ENCODE results near the gene ZNF488. TPM values are rescaled to one million over a fixed set of nuclear protein-coding genes. Genes with fewer than 3 reads are reported as not detected.

The ZNF488 gene, protein sequence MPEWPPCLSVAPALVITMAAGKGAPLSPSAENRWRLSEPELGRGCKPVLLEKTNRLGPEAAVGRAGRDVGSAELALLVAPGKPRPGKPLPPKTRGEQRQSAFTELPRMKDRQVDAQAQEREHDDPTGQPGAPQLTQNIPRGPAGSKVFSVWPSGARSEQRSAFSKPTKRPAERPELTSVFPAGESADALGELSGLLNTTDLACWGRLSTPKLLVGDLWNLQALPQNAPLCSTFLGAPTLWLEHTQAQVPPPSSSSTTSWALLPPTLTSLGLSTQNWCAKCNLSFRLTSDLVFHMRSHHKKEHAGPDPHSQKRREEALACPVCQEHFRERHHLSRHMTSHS
- total RNA-seq = 10 to 100 TPM in 3 of 4 donors, 1 to 10 TPM in 1; 4.1 to 23.5 (median 16.1) TPM

DNA sequence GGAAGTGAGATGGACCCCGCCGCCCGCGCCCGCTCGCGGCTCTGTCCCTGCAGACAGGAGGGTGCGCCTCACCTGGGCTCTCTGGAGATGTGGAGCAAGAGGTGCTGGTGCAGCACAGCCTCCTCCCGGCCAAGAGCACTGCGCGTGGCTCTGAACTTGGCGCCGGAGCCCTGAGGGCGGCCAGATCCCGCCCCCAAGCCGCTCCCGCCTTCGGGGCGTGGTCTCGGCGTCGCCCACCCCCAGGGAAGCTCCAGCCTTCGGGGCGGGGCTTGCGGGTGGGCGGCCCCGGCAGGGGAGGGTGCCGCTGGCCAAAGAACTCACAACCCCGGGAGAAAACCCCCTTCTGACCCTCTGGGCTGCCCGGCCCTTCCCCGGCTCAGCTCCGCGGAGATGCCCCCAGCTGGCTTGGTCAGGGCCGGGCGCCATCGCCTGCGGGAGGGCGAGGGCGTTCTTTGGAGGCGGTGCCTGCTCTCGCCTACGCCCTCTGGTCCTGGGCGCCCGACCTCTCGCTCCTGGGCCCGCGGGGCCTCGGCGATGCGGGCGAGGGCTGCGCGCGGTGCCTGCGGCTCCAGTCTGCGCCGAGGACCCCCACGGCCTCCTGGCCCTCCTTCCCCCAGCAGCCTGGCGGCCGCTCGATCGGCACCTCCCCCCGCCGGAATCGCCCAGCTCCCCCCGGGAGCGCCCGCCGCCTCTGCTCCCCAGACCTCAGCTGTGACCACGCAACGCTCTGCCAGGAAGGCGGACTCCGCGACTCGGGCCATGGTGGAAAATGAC lies at the start of gene ZNF488:
Gene ZNF488, minus strand, starts transcription at position 146 of the 774 bp plus-strand sequence. CDS start 15,464 bp downstream, outside the sequence.
- H3K4me1 ChIP-seq = peaks cover 3 to 18% (median 6%) of the 10 kb centered on the region in 4 donors
- TF ChIP-seq, protein P1, sequence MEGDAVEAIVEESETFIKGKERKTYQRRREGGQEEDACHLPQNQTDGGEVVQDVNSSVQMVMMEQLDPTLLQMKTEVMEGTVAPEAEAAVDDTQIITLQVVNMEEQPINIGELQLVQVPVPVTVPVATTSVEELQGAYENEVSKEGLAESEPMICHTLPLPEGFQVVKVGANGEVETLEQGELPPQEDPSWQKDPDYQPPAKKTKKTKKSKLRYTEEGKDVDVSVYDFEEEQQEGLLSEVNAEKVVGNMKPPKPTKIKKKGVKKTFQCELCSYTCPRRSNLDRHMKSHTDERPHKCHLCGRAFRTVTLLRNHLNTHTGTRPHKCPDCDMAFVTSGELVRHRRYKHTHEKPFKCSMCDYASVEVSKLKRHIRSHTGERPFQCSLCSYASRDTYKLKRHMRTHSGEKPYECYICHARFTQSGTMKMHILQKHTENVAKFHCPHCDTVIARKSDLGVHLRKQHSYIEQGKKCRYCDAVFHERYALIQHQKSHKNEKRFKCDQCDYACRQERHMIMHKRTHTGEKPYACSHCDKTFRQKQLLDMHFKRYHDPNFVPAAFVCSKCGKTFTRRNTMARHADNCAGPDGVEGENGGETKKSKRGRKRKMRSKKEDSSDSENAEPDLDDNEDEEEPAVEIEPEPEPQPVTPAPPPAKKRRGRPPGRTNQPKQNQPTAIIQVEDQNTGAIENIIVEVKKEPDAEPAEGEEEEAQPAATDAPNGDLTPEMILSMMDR (IDR thresholded peaks at IDR 0.05) = no peak
- TF ChIP-seq POLR2A (IDR thresholded peaks at IDR 0.05) = peak; percentile 84 to 94
- H3K4me3 ChIP-seq = peak within 1 kb of the TSS; percentile 46 to 88 (median 64)
- H3K27ac ChIP-seq = peak within 1 kb of the TSS; percentile 56 to 84 (median 74)
- no peaks in the 10 kb centered on the region for H3K27me3 ChIP-seq
- no peaks in the 10 kb centered on the region for H3K36me3 ChIP-seq
- peak; percentile 47 to 94 (median 91) for DNase-seq
- H3K9me3 ChIP-seq = no peaks in the 10 kb centered on the region

DNA sequence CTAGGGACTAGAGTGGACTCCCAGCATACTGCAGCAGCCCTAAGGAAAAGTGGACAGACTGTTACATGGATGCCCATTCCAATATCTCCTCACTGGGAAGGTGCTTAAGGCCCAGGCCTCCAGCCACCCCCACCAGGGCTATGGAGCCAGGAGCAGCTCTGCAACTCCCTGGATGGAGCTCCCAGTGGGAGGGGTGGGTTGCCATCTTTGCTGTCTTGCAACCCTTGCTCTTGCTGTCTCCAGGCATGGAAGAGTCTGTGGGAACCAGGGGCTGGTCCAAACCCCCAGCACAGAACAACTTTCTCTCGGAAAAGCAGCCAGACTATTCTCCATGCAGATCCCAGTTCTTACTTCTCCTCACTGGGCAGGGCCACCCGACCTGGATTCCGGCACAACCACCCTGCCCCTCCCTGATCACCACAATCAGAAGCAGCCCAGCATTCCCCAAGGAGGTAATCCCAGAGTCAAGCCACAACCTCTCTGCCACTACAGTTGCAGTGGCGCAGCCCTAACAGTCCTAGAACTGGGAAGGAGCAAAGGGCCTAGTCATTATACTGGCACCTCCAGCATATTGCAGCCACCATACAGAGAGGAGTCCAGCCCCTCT lies 41.8 kb upstream of the ZNF488 start:
- DNase-seq = peak; percentile 6 to 27 (median 21)
- Histone ChIP-seq H3K4me3 (no peak overlapping the region), H3K9me3 (no peaks in the 10 kb centered on the region), H3K4me1 (no peaks in the 10 kb centered on the region), H3K27ac (no peak overlapping the region), H3K36me3 (no peaks in the 10 kb centered on the region), H3K27me3 (no peaks in the 10 kb centered on the region)
- TF ChIP-seq, protein P1 (IDR thresholded peaks at IDR 0.05) = no peak
- TF ChIP-seq POLR2A (IDR thresholded peaks at IDR 0.05) = no peak

DNA sequence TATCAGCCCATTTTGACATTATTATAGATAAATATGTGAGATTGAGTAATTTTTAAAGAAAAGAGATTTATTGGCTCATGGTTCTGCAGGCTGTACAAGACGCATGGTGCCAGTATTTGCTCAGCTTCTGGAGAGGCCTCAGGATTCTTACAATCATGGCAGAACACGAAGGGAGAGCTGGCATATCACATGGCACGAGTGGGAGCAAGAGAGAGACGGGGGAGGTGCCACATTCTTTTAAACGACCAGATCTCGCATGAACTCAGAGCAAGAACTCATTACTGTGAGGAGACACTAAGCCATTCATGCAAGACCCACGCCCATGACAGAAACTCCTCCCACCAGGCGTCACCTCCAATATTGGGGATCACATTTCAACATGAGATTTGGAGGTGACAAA lies 40.1 kb upstream of the ZNF488 start:
- H3K4me3 ChIP-seq = no peak overlapping the region
- H3K27me3 ChIP-seq = no peaks in the 10 kb centered on the region
- no peak overlapping the region for H3K27ac ChIP-seq
- TF ChIP-seq POLR2A (IDR thresholded peaks at IDR 0.05) = no peak
- TF ChIP-seq, protein P1 (IDR thresholded peaks at IDR 0.05) = no peak
- DNase-seq = peak in 1 of 3 donors; percentile 6
- no peaks in the 10 kb centered on the region for H3K9me3 ChIP-seq
- no peaks in the 10 kb centered on the region for H3K36me3 ChIP-seq
- H3K4me1 ChIP-seq = no peaks in the 10 kb centered on the region

DNA sequence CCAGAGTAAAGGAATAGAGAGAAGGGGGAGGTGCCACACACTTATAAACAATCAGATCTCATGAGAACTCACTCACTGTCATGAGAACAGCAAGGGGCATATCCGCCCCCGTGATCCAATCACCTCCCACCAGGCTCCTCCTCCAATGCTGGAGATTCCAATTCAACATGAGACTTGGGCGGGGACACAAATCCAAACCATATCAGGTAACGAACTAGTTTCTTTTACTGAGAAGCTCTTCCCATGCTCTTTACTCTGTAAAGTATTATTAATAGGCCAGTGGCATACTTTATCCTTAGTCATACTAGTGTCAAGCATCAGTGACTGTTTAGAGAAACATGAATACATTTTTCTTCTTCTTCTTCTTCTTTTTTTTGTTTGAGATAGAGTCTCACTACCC lies 39.4 kb upstream of the ZNF488 start:
- Histone ChIP-seq H3K36me3 (no peaks in the 10 kb centered on the region), H3K4me3 (no peak overlapping the region), H3K9me3 (no peaks in the 10 kb centered on the region), H3K4me1 (no peaks in the 10 kb centered on the region), H3K27me3 (no peaks in the 10 kb centered on the region), H3K27ac (no peak overlapping the region)
- TF ChIP-seq, protein P1 (IDR thresholded peaks at IDR 0.05) = no peak
- no peak for TF ChIP-seq POLR2A (IDR thresholded peaks at IDR 0.05)
- no peak for DNase-seq

DNA sequence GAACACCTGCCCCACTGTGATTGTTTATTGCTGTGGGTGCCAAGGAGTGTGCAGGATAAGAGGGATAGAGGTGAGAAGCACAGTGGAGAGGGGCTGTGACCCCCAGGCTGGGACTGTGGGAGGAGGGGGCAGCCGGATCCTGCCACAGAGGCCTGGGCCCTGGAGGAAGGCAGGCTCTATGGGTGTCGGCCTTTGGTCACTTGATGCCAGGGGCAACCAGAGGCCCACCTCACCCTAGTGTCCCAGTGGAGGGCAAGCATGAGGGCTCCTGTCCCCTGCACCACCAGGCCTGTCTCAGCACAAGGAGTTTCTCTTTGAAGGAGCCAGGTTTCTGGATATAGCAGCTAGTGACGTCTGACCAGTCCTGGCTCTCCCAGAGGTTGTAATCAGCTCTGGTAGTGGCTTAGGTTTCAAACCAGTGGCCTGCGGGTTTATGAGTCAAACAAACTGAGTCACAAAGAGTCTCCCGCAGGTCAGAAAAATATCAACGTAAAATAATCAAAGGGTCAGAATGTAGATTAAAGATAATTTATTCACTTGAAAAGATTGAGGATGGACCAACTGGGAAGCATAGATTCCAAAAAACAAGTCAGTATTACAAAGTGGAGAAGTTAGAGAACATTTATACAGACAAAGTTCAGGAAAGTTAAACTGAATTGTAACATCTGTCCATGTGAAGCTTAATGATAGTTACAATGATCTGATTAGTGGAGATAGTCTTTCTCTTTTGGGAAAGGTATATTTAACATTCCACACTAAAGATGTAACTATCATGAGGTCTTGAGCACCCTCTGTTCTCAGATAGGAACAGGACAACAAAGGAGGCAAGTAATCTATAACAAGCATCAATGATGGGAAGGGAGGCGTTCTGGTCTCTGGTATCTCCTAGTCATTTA lies 37.2 kb upstream of the ZNF488 start:
- H3K9me3 ChIP-seq = no peaks in the 10 kb centered on the region
- no peaks in the 10 kb centered on the region for H3K4me1 ChIP-seq
- TF ChIP-seq POLR2A (IDR thresholded peaks at IDR 0.05) = no peak
- TF ChIP-seq, protein P1 (IDR thresholded peaks at IDR 0.05) = no peak
- H3K4me3 ChIP-seq = no peak overlapping the region
- H3K27me3 ChIP-seq = no peaks in the 10 kb centered on the region
- DNase-seq = peak in 1 of 3 donors; percentile 26
- no peak overlapping the region for H3K27ac ChIP-seq
- H3K36me3 ChIP-seq = no peaks in the 10 kb centered on the region

Data from Peyer's patch (tissue), 4 donors.